SK-N-SH (cell line): ENCODE measurements around the gene ATP11C. TPM values are rescaled to one million over a fixed set of nuclear protein-coding genes. Genes with fewer than 3 reads are reported as not detected.

Experiments used
- CTCF ChIA-PET: fragments of 300-600, 350-600 bp; formaldehyde crosslinking; extraction: SDS; loops from one replicate; lab custom pipeline; 2021; lab: Yijun Ruan, JAX
- POLR2A ChIA-PET: fragments of 350-600 bp; sonication (Branson Sonifier 250); formaldehyde crosslinking; extraction: SDS; loops from one replicate; lab custom pipeline; 2020; ENCODE audit warnings: antibody characterized with exemption, inconsistent platforms; lab: Yijun Ruan, JAX
- DNase-seq: peaks from one replicate; pipeline ENCODE4 v3.0.0; 2012
- H2AFZ ChIP-seq: fragments of 200-600 bp; sonication (generic); 2 replicates; pipeline ENCODE4 v1.8.1; 2016; ENCODE audit warnings: antibody characterized with exemption, mild to moderate bottlenecking, low read depth
- H3F3A ChIP-seq: fragments of 200-600 bp; sonication (generic); replicated peaks from 2 replicates; pipeline ENCODE3; 2016; ENCODE audit warnings: antibody characterized with exemption, mild to moderate bottlenecking; ENCODE audit not compliant: insufficient read depth
- H3K27ac ChIP-seq, 2 experiments: fragments of 200-500 bp in 1 of 2; fragments of 200-600 bp in 1 of 2; sonication (Bioruptor generic) in 1 of 2; sonication (generic), shearing (Covaris generic) in 1 of 2; 2 replicates each; pipeline versions ENCODE4 v1.5.1 to v1.6.1; 2014 to 2016; ENCODE audit warnings: low read depth in 2 of 2, inconsistent platforms in 1 of 2, low read length in 1 of 2, mild to moderate bottlenecking in 1 of 2, mixed read lengths in 1 of 2
- H3K27me3 ChIP-seq: fragments of 200-600 bp; sonication (generic), shearing (Covaris generic); 2 replicates; pipeline ENCODE4 v1.6.1; 2016; ENCODE audit warnings: mixed run types; ENCODE audit not compliant: insufficient read depth
- H3K36me3 ChIP-seq, 2 experiments: fragments of 200-500 bp in 1 of 2; fragments of 200-600 bp in 1 of 2; sonication (Bioruptor generic) in 1 of 2; sonication (generic) in 1 of 2; replicated peaks in 1 of 2; 2 replicates each; pipeline versions ENCODE3 to v1.5.1; 2014 to 2016; ENCODE audit warnings: low read length in 1 of 2, mild to moderate bottlenecking in 1 of 2; ENCODE audit not compliant: insufficient read depth in 2 of 2, control insufficient read depth in 1 of 2
- H3K4me1 ChIP-seq, 2 experiments: fragments of 200-500 bp in 1 of 2; fragments of 200-600 bp in 1 of 2; sonication (Bioruptor generic) in 1 of 2; sonication (generic), shearing (Covaris generic) in 1 of 2; 2 replicates each; pipeline versions ENCODE4 v1.5.1 to v1.6.1; 2014 to 2016; ENCODE audit warnings: low read depth in 1 of 2, low read length in 1 of 2, mixed run types in 1 of 2; ENCODE audit not compliant: insufficient read depth in 2 of 2, control insufficient read depth in 1 of 2
- H3K4me2 ChIP-seq: fragments of 200-600 bp; sonication (generic), shearing (Covaris generic); 2 replicates; pipeline ENCODE4 v1.6.1; 2017; ENCODE audit warnings: mixed run types
- H3K4me3 ChIP-seq, 2 experiments: fragments of 200-500 bp in 1 of 2; fragments of 200-600 bp in 1 of 2; sonication (Bioruptor generic) in 1 of 2; sonication (generic), shearing (Covaris generic) in 1 of 2; 2 replicates each; pipeline versions ENCODE4 v1.5.1 to v1.8.1; 2014 to 2016; ENCODE audit warnings: low read depth in 2 of 2, inconsistent platforms in 1 of 2, low read length in 1 of 2, mild to moderate bottlenecking in 1 of 2, mixed read lengths in 1 of 2, moderate library complexity in 1 of 2
- H3K79me2 ChIP-seq: fragments of 200-600 bp; sonication (generic); 2 replicates; pipeline ENCODE4 v1.8.1; 2017; ENCODE audit warnings: mild to moderate bottlenecking; ENCODE audit not compliant: insufficient read depth
- H3K9ac ChIP-seq: fragments of 200-600 bp; sonication (generic); 2 replicates; pipeline ENCODE4 v1.6.1; 2017; ENCODE audit warnings: mixed run types
- H3K9me2 ChIP-seq: fragments of 200-600 bp; sonication (generic); 2 replicates; pipeline ENCODE4 v1.6.1; 2017; ENCODE audit warnings: mixed run types
- H3K9me3 ChIP-seq: fragments of 200-600 bp; sonication (generic); 2 replicates; pipeline ENCODE4 v1.6.1; 2017; ENCODE audit warnings: mixed run types, mild to moderate bottlenecking, moderate library complexity
- H4K20me1 ChIP-seq: fragments of 200-600 bp; sonication (generic); 2 replicates; pipeline ENCODE4 v1.6.1; 2017; ENCODE audit warnings: mild to moderate bottlenecking, mixed run types; ENCODE audit not compliant: insufficient read depth
- EP300 ChIP-seq, 2 experiments: IDR thresholded peaks; 2 replicates each; pipeline versions ENCODE4 v1.4.0 to v1.6.1; 2012; ENCODE audit warnings: borderline replicate concordance in 1 of 2, low read depth in 1 of 2, low read length in 1 of 2
- EZH2phosphoT487 ChIP-seq: fragments of 200-600 bp; sonication (generic); IDR thresholded peaks from 2 replicates; pipeline ENCODE4 v1.6.1; 2017; ENCODE audit warnings: low read depth, mixed run types, mild to moderate bottlenecking, antibody characterized with exemption, moderate library complexity, borderline replicate concordance
- FOSL2 ChIP-seq: IDR thresholded peaks from 2 replicates; pipeline ENCODE4 v1.4.0; 2012; ENCODE audit warnings: low read depth, mild to moderate bottlenecking, moderate library complexity, borderline replicate concordance
- GABPA ChIP-seq: IDR thresholded peaks from 2 replicates; pipeline ENCODE4 v1.4.0; 2012; ENCODE audit warnings: low read depth, mild to moderate bottlenecking
- JUND ChIP-seq: IDR thresholded peaks from 2 replicates; pipeline ENCODE4 v1.4.0; 2012
- MXI1 ChIP-seq: IDR thresholded peaks from 2 replicates; pipeline ENCODE4 v1.6.1; 2012; ENCODE audit warnings: mild to moderate bottlenecking, low read depth, low read length, improper control_type of control experiment
- NRF1 ChIP-seq: IDR thresholded peaks from 2 replicates; pipeline ENCODE4 v1.6.1; 2012; ENCODE audit warnings: low read depth, mild to moderate bottlenecking, low read length
- POLR2AphosphoS5 ChIP-seq: IDR thresholded peaks from 2 replicates; pipeline ENCODE4 v1.6.1; 2012; ENCODE audit warnings: low read depth, low read length
- RFX5 ChIP-seq: IDR thresholded peaks from 2 replicates; pipeline ENCODE4 v1.6.1; 2012; ENCODE audit warnings: mild to moderate bottlenecking, improper control_type of control experiment, low read length
- SIN3A ChIP-seq: IDR thresholded peaks from 2 replicates; pipeline ENCODE4 v1.6.1; 2012; ENCODE audit warnings: low read depth, mild to moderate bottlenecking, low read length, moderate library complexity, borderline replicate concordance
- TEAD4 ChIP-seq: IDR thresholded peaks from 2 replicates; pipeline ENCODE4 v1.4.0; 2012; ENCODE audit warnings: mild to moderate bottlenecking, borderline replicate concordance; ENCODE audit not compliant: insufficient read depth
- WGBS: methylation state at CpG from one replicate; pipeline ENCODE4 v1.1.6; 2017; ENCODE audit warnings: low lambda C conversion rate; 5-methylcytosine and 5-hydroxymethylcytosine counted together
- polyA plus RNA-seq, 3 experiments: library from polyadenylated mRNA; depleted of rRNA; stranded (reverse); fragments of >200 nt; gene quantifications; 2 replicates each; pipeline ENCODE4 v1.2.3, GENCODE V29; 2012
- small RNA-seq, 7 experiments: library from RNA; depleted of rRNA; stranded (forward); fragments of <200 nt; gene quantifications; one replicate each; pipeline ENCODE3, GENCODE V24; 2012
- TF ChIP-seq, protein P1 (sequence below): fragments of 150-350 bp; IDR thresholded peaks from 2 replicates; pipeline ENCODE4 v1.6.1; 2017; ENCODE audit warnings: antibody characterized with exemption, low read length, low read depth, borderline replicate concordance
- TF ChIP-seq, protein P2 (sequence below): IDR thresholded peaks from 2 replicates; pipeline ENCODE4; 2012
- TF ChIP-seq, protein P3 (sequence below): fragments of 200-600 bp; sonication (generic); IDR thresholded peaks from 2 replicates; pipeline ENCODE4 v1.6.1; 2017; ENCODE audit warnings: antibody characterized with exemption, mild to moderate bottlenecking, moderate library complexity

Gene ATP11C
- polyA plus RNA-seq, 1 of the 3 experiments (the other 2 are of a cell fraction) = 18.5 TPM

DNA sequence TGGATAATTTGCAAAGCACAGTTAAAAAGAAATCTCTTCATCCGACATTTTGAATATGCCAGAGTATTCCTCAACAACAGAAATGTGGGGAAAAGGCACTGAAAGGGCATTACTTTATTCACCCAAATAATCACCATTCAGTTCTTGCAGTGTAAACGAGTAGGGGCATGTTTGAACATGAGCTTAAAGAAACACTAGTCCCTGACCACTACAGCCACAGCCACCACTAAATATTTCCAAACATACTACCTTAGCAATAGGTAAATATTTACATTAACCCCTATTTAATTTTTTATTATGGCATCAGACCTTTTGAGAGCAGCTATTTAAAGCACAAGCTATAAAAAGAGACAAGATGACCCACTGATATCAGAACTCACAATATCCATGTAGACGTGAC lies 252.5 kb downstream of the ATP11C start:
- no peaks in the 10 kb centered on the region for H3K9me3 ChIP-seq
- no peaks in the 10 kb centered on the region for H3K79me2 ChIP-seq
- H3K9ac ChIP-seq = no peak overlapping the region
- no peaks in the 10 kb centered on the region for H4K20me1 ChIP-seq
- no peaks in the 10 kb centered on the region for H3K36me3 ChIP-seq
- H3F3A ChIP-seq = no peaks in the 10 kb centered on the region
- no peaks in the 10 kb centered on the region for H3K4me1 ChIP-seq
- POLR2A ChIA-PET = no interaction called here
- H3K4me2 ChIP-seq = no peak overlapping the region
- H3K4me3 ChIP-seq = no peak overlapping the region
- CTCF ChIA-PET = no interaction called here
- TF ChIP-seq, protein P1, sequence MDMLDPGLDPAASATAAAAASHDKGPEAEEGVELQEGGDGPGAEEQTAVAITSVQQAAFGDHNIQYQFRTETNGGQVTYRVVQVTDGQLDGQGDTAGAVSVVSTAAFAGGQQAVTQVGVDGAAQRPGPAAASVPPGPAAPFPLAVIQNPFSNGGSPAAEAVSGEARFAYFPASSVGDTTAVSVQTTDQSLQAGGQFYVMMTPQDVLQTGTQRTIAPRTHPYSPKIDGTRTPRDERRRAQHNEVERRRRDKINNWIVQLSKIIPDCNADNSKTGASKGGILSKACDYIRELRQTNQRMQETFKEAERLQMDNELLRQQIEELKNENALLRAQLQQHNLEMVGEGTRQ = no peak
- no peak for TF ChIP-seq JUND
- no peak for TF ChIP-seq MXI1
- no peak for TF ChIP-seq EZH2phosphoT487
- TF ChIP-seq POLR2AphosphoS5 = no peak
- TF ChIP-seq NRF1 = no peak
- no peak for TF ChIP-seq EP300 (IDR thresholded peaks at IDR 0.05; ENCODE audit: borderline replicate concordance in 1 of 2, low read depth in 1 of 2, low read length in 1 of 2)
- no peak for TF ChIP-seq TEAD4
- TF ChIP-seq, protein P2, sequence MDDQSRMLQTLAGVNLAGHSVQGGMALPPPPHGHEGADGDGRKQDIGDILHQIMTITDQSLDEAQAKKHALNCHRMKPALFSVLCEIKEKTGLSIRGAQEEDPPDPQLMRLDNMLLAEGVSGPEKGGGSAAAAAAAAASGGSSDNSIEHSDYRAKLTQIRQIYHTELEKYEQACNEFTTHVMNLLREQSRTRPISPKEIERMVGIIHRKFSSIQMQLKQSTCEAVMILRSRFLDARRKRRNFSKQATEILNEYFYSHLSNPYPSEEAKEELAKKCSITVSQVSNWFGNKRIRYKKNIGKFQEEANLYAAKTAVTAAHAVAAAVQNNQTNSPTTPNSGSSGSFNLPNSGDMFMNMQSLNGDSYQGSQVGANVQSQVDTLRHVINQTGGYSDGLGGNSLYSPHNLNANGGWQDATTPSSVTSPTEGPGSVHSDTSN = no peak
- TF ChIP-seq GABPA = no peak
- no peak for TF ChIP-seq RFX5
- TF ChIP-seq SIN3A = no peak
- TF ChIP-seq FOSL2 = no peak
- TF ChIP-seq, protein P3, sequence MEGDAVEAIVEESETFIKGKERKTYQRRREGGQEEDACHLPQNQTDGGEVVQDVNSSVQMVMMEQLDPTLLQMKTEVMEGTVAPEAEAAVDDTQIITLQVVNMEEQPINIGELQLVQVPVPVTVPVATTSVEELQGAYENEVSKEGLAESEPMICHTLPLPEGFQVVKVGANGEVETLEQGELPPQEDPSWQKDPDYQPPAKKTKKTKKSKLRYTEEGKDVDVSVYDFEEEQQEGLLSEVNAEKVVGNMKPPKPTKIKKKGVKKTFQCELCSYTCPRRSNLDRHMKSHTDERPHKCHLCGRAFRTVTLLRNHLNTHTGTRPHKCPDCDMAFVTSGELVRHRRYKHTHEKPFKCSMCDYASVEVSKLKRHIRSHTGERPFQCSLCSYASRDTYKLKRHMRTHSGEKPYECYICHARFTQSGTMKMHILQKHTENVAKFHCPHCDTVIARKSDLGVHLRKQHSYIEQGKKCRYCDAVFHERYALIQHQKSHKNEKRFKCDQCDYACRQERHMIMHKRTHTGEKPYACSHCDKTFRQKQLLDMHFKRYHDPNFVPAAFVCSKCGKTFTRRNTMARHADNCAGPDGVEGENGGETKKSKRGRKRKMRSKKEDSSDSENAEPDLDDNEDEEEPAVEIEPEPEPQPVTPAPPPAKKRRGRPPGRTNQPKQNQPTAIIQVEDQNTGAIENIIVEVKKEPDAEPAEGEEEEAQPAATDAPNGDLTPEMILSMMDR = no peak
- 8% methylated on average over 3 of the region's 3 CpGs for WGBS
- H3K27ac ChIP-seq = no peak overlapping the region
- H3K9me2 ChIP-seq = no peaks in the 10 kb centered on the region
- H3K27me3 ChIP-seq = no peaks in the 10 kb centered on the region; the same call in 1 of the 2 replicates
- H2AFZ ChIP-seq = no peak overlapping the region
- no peak for DNase-seq

Small RNA genes within 50 kb of the gene (small RNA-seq; reads per million reads assigned to genes)
- 18.6 to 186 (median 90.1) reads per million in 7 experiments for gene MIR505
- 0 to 0.11 (median 0) reads per million in 7 experiments for gene RF00425
- 0 reads per million in 7 experiments for gene RF01210
- gene RNU6ATAC23P = 0 reads per million in 7 experiments

Other genes starting within 250 kb of the ATP11C start
- 0.05 TPM in 2 replicates for gene MCF2, start 224.9 kb downstream of the ATP11C start, polyA plus RNA-seq (2012; rRNA removed)
- not detected in 2 replicates for gene CXorf66, start 32.5 kb upstream of the ATP11C start, polyA plus RNA-seq (2012; rRNA removed)